ENCODE measurements around the gene GALNS. TPM values are rescaled to one million over a fixed set of nuclear protein-coding genes. Genes with fewer than 3 reads are reported as not detected.

Gene GALNS
- total and polyA plus RNA-seq, 2 donors (not counting 1 experiment from before 2014, with no cell fraction given) = 45.5 to 68.4 TPM

DNA sequence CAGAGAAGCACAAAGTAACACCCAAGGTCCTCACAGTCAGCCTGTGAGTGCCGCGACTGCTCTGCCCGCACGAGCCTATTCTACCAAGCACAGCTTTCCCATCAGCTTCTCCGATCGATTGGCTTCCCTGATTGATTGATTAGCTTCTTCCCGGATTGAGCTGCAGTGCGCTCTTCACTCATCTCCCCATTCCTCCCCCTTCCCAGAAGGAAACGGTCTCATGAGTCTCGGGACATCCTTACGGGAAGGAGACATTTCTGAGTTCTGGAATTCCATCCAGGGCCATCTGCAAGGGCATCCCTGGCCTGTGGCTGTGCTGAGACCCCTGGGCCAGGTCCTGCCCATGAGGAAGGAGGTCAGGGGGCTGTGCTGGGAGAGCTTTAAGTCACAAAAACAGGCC, 89.8 kb downstream of the GALNS start:
- H3K4me3 Mint-ChIP-seq = peak overlapping the region; percentile 81

DNA sequence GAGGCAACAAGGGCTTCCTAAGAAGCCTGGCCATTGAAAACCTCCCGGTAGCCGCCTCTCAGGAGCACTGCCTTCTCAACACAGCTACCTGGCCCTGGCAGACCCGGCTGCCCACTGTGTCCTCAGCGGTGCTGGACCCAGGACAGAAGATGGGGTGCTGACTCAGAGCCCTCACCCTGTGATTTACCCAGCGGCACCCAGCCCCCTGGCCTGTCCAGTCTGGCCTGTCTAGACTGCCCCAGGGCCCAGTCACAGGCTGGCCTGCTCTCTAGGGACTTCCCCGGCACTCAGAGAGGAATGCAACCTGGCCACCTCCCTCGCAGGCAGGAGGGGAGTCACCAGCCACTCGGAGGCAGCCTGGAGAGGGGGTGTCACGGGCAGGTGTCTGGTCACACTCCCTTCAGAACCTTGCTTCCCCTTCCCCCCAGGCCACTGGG, 91.8 kb downstream of the GALNS start:
- DNase-seq = no peak
- TF ChIP-seq, protein P1, sequence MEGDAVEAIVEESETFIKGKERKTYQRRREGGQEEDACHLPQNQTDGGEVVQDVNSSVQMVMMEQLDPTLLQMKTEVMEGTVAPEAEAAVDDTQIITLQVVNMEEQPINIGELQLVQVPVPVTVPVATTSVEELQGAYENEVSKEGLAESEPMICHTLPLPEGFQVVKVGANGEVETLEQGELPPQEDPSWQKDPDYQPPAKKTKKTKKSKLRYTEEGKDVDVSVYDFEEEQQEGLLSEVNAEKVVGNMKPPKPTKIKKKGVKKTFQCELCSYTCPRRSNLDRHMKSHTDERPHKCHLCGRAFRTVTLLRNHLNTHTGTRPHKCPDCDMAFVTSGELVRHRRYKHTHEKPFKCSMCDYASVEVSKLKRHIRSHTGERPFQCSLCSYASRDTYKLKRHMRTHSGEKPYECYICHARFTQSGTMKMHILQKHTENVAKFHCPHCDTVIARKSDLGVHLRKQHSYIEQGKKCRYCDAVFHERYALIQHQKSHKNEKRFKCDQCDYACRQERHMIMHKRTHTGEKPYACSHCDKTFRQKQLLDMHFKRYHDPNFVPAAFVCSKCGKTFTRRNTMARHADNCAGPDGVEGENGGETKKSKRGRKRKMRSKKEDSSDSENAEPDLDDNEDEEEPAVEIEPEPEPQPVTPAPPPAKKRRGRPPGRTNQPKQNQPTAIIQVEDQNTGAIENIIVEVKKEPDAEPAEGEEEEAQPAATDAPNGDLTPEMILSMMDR (IDR thresholded peaks at IDR 0.05) = no peak
- no peak for TF ChIP-seq EZH2 (IDR thresholded peaks at IDR 0.05; ENCODE audit: borderline replicate concordance, insufficient read depth, low read depth, low read length, poor library complexity, severe bottlenecking)
- H3K27me3 ChIP-seq (replicated peaks in 1 of 4; ENCODE audit: control extremely low read depth in 1 of 4, control insufficient read depth in 3 of 4, insufficient read depth in 4 of 4, low read length in 3 of 4) = no peaks in the 10 kb centered on the region
- Mint-ChIP-seq H3K4me1 (peaks cover 42% of the 10 kb centered on the region), H3K27ac (no peak overlapping the region), H3K9me3 (ENCODE audit: insufficient read depth) (no peaks in the 10 kb centered on the region), H3K27me3 (no peaks in the 10 kb centered on the region), H3K4me3 (no peak overlapping the region)
- intact Hi-C loops (cut with micrococcal nuclease) = no loop called here
- ChIA-PET CTCF (interaction anchor here (0.7 to 1.6 kb wide), 4 partner anchors 11 to 27 kb away, joined by 3 to 5 read pairs (median 4); no protein-coding TSS in a partner anchor), POLR2A (interaction anchor here (2.9 kb wide), 1 partner anchor 19 kb away, joined by 14 read pairs; no protein-coding TSS in a partner anchor)
- no peak overlapping the region for H3K27ac ChIP-seq (ENCODE audit: low read length in 2 of 2)
- H3K36me3 ChIP-seq (replicated peaks in 1 of 2; ENCODE audit: control extremely low read depth in 1 of 2, control insufficient read depth in 1 of 2, extremely low read depth in 1 of 2, insufficient read depth in 2 of 2, low read length in 1 of 2) = peaks cover 0 to 9% of the 10 kb centered on the region in 2 experiments
- H3K9me3 ChIP-seq (ENCODE audit: control extremely low read depth in 1 of 3, control insufficient read depth in 2 of 3, insufficient read depth in 1 of 3, low read length in 2 of 3) = no peaks in the 10 kb centered on the region
- H3K4me3 ChIP-seq (ENCODE audit: control extremely low read depth in 1 of 5, extremely low read depth in 1 of 5, insufficient read depth in 1 of 5, low read depth in 2 of 5, low read length in 4 of 5) = no peak overlapping the region
- 98% methylated on average over 7 of the region's 9 CpGs for WGBS (ENCODE audit: insufficient coverage)
- H3K79me2 ChIP-seq (ENCODE audit: control insufficient read depth, insufficient read depth, low read length) = peaks cover 98% of the 10 kb centered on the region
- peaks cover 95% of the 10 kb centered on the region for H4K20me1 ChIP-seq (ENCODE audit: control insufficient read depth, insufficient read depth, low read length, poor library complexity, severe bottlenecking)
- H3K4me2 ChIP-seq (replicated peaks; ENCODE audit: low read depth, low read length, poor library complexity, severe bottlenecking) = no peak overlapping the region
- ATAC-seq (ENCODE audit: low read depth) = no peak
- H3K9ac ChIP-seq (ENCODE audit: low read length) = no peak overlapping the region
- H2AFZ ChIP-seq (ENCODE audit: insufficient read depth, low read depth, low read length, poor library complexity, severe bottlenecking) = no peak overlapping the region
- peaks cover 37 to 47% of the 10 kb centered on the region in 2 donors for H3K4me1 ChIP-seq (ENCODE audit: control insufficient read depth in 2 of 2, insufficient read depth in 2 of 2, low read length in 2 of 2)

More for the DNA sequence above, 89.8 kb downstream of the GALNS start:
- H3K9me3 Mint-ChIP-seq (ENCODE audit: insufficient read depth) = no peaks in the 10 kb centered on the region
- Histone ChIP-seq H3K9ac (ENCODE audit: low read length) (no peak overlapping the region), H3K4me3 (ENCODE audit: control extremely low read depth in 1 of 5, extremely low read depth in 1 of 5, insufficient read depth in 1 of 5, low read depth in 2 of 5, low read length in 4 of 5) (no peak overlapping the region), H3K36me3 (replicated peaks in 1 of 2; ENCODE audit: control extremely low read depth in 1 of 2, control insufficient read depth in 1 of 2, extremely low read depth in 1 of 2, insufficient read depth in 2 of 2, low read length in 1 of 2) (peaks cover 0 to 9% of the 10 kb centered on the region in 2 experiments), H3K4me2 (replicated peaks; ENCODE audit: low read depth, low read length, poor library complexity, severe bottlenecking) (peak overlapping the region; percentile 65), H4K20me1 (ENCODE audit: control insufficient read depth, insufficient read depth, low read length, poor library complexity, severe bottlenecking) (peaks cover 95% of the 10 kb centered on the region), H3K79me2 (ENCODE audit: control insufficient read depth, insufficient read depth, low read length) (peaks cover 98% of the 10 kb centered on the region), H3K27me3 (replicated peaks in 1 of 4; ENCODE audit: control extremely low read depth in 1 of 4, control insufficient read depth in 3 of 4, insufficient read depth in 4 of 4, low read length in 3 of 4) (no peaks in the 10 kb centered on the region), H2AFZ (ENCODE audit: insufficient read depth, low read depth, low read length, poor library complexity, severe bottlenecking) (no peak overlapping the region), H3K4me1 (ENCODE audit: control insufficient read depth in 2 of 2, insufficient read depth in 2 of 2, low read length in 2 of 2) (peaks cover 52 to 62% of the 10 kb centered on the region in 2 donors), H3K27ac (ENCODE audit: low read length in 2 of 2) (peak overlapping the region in 1 of 2 donors; percentile 45), H3K9me3 (ENCODE audit: control extremely low read depth in 1 of 3, control insufficient read depth in 2 of 3, insufficient read depth in 1 of 3, low read length in 2 of 3) (no peaks in the 10 kb centered on the region)
- WGBS (ENCODE audit: insufficient coverage) = 86% methylated on average over 8 of the region's 11 CpGs
- CTCF ChIA-PET = interaction anchor here (1.4 to 8.4 kb wide), 3 partner anchors 15 to 30 kb away, joined by 5 to 68 read pairs (median 18); partner anchors contain the start of gene PIEZO1
- ATAC-seq (ENCODE audit: low read depth) (no peak), DNase-seq (no peak)
- TF ChIP-seq, protein P1 (IDR thresholded peaks at IDR 0.05) = no peak
- no peak for TF ChIP-seq EZH2 (IDR thresholded peaks at IDR 0.05; ENCODE audit: borderline replicate concordance, insufficient read depth, low read depth, low read length, poor library complexity, severe bottlenecking)
- H3K4me1 Mint-ChIP-seq = peaks cover 52% of the 10 kb centered on the region
- H3K27me3 Mint-ChIP-seq = no peaks in the 10 kb centered on the region
- POLR2A ChIA-PET = interaction anchor here (1.0 to 2.9 kb wide), 3 partner anchors 12 to 30 kb away, joined by 3 to 14 read pairs (median 3); no protein-coding TSS in a partner anchor
- peak overlapping the region; percentile 81 for H3K27ac Mint-ChIP-seq
- intact Hi-C loops (cut with micrococcal nuclease) = loop anchor here (2.0 kb wide), 1 partner anchor 18 kb away; the partner anchor contains the start of gene PIEZO1

All from B cell (primary cell).